ENCODE results near the gene BRMS1L.

GRCh38 chr14:35776823-35777222 lies 49.3 kb upstream of the BRMS1L start:
- TF ChIP-seq TBL1XR1 (IDR thresholded peaks at IDR 0.05; ENCODE audit: low read length in 2 of 2) (no peak), EGR1 (conservative IDR thresholded peaks at IDR 0.05) (no peak), FOXM1 (IDR thresholded peaks at IDR 0.05; ENCODE audit: low read depth) (no peak), FOXM1 (CRISPR knock-in tag; IDR thresholded peaks at IDR 0.05; ENCODE audit: low read depth) (no peak), MAZ (CRISPR knock-in tag; conservative IDR thresholded peaks at IDR 0.05 in 1 of 2, IDR thresholded peaks at IDR 0.05 in 1 of 2) (no peak), SP2 (IDR thresholded peaks at IDR 0.05; ENCODE audit: extremely low read depth, low read depth, low read length, poor library complexity, severe bottlenecking) (no peak), CHD4 (IDR thresholded peaks at IDR 0.05; ENCODE audit: insufficient read depth, insufficient replicate concordance, low read depth, low read length, poor library complexity, severe bottlenecking) (no peak)

Data from K562 (cell line).